Measurements from ENCODE around the gene POLDIP2.

DNA sequence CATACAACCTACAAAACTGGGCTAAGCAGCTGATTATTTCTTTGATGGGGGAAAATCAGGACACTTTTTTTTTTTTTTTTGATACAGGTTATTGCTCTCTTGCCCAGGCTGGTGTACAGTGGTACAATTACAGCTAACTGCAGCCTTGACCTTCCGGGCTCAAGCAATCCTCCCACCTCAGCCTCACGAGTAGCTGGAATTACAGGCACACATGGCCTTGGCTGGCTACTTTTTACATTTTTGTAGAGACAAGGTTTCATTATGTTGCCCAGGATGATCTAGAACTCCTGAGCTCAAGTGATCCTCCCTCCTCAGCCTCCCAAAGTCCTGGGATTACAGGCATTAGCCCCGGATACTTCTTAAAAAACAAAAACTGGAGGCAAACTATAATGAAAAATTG is 58.9 kb downstream of the POLDIP2 start:
- TF ChIP-seq TAF1 (IDR thresholded peaks at IDR 0.05; ENCODE audit: borderline replicate concordance, low read depth, low read length) = no peak
- no peak for TF ChIP-seq POLR2A (IDR thresholded peaks at IDR 0.05; ENCODE audit: low read depth, low read length)
- no peak for TF ChIP-seq POLR2AphosphoS5 (IDR thresholded peaks at IDR 0.05; ENCODE audit: low read depth, low read length)
